Endothelial cell of umbilical vein (primary cell): ENCODE results near the gene CXADR. TPM values are rescaled to one million over a fixed set of nuclear protein-coding genes. Genes with fewer than 3 reads are reported as not detected.

Experiments used
- BruUV-seq: library from RNA; stranded (reverse); fragments of 400-500 nt; replicated peaks from 2 replicates; lab custom pipeline; 2021; lab: Mats Ljungman, UMichigan
- CTCF ChIA-PET: fragments of 300-600, 350-600 bp; sonication (Branson Sonifier 250); formaldehyde crosslinking; loops from one replicate; lab custom pipeline; 2021; ENCODE audit warnings: antibody characterized with exemption, inconsistent platforms; lab: Charles Lee
- POLR2A ChIA-PET: fragments of 300-600, 350-600 bp; sonication (Branson Sonifier 250); formaldehyde crosslinking; loops from one replicate; lab custom pipeline; 2021; ENCODE audit warnings: antibody characterized with exemption, inconsistent platforms; lab: Charles Lee
- DNase-seq: peaks from one replicate; pipeline ENCODE4 v3.0.0-alpha.2; 2011; ENCODE audit warnings: low read depth, low spot score
- FAIRE-seq: peaks from 2 replicates; lab custom pipeline; 2011; peaks lifted over from hg19 to GRCh38; lab: Jason Lieb, UNC
- H2AFZ ChIP-seq: 2 replicates; pipeline ENCODE4 v1.6.0; 2012; ENCODE audit warnings: low read depth, low read length, control low read depth, inconsistent platforms
- H3K27ac ChIP-seq: 2 replicates; pipeline ENCODE4 v1.5.1; 2011; ENCODE audit warnings: low read depth, mild to moderate bottlenecking, control low read depth, low read length, moderate library complexity; ENCODE audit not compliant: insufficient read depth
- H3K27me3 ChIP-seq, 2 experiments: 2 replicates each; pipeline versions ENCODE4 v1.6.0 to v1.6.1; 2011; ENCODE audit warnings: low read length in 2 of 2, mixed read lengths in 1 of 2; ENCODE audit not compliant: control insufficient read depth in 2 of 2, insufficient read depth in 2 of 2
- H3K36me3 ChIP-seq, 2 experiments: 2 replicates in 1 of 2; 3 replicates in 1 of 2; pipeline ENCODE4 v1.5.1; 2011; ENCODE audit warnings: low read length in 2 of 2, mild to moderate bottlenecking in 1 of 2, moderate library complexity in 1 of 2; ENCODE audit not compliant: control insufficient read depth in 2 of 2, insufficient read depth in 2 of 2; ENCODE audit errors: extremely low read depth in 1 of 2
- H3K4me1 ChIP-seq: 3 replicates; pipeline ENCODE4 v1.5.1; 2011; ENCODE audit warnings: mild to moderate bottlenecking, low read length; ENCODE audit not compliant: control insufficient read depth, insufficient read depth; ENCODE audit errors: extremely low read depth
- H3K4me2 ChIP-seq: 2 replicates; pipeline ENCODE4 v1.6.1; 2011; ENCODE audit warnings: low read length, control low read depth, mixed read lengths; ENCODE audit not compliant: insufficient read depth
- H3K4me3 ChIP-seq, 3 experiments: fragments of 200-600 bp in 1 of 3; sonication (generic), shearing (Covaris generic) in 1 of 3; replicated peaks in 1 of 3; 2 replicates each; pipeline ENCODE4 v1.5.1; 2011 to 2016; ENCODE audit warnings: control low read depth in 3 of 3, low read length in 3 of 3, mild to moderate bottlenecking in 2 of 3, inconsistent platforms in 1 of 3, low read depth in 1 of 3, moderate library complexity in 1 of 3; ENCODE audit not compliant: insufficient read depth in 1 of 3
- H3K79me2 ChIP-seq: 2 replicates; pipeline ENCODE4 v1.6.0; 2012; ENCODE audit warnings: low read length, inconsistent platforms; ENCODE audit not compliant: control insufficient read depth, insufficient read depth
- H3K9ac ChIP-seq: replicated peaks from 2 replicates; pipeline ENCODE3; 2011; ENCODE audit warnings: low read length, control low read depth; ENCODE audit not compliant: insufficient read depth; ENCODE audit errors: extremely low read depth
- H3K9me1 ChIP-seq: replicated peaks from 3 replicates; pipeline ENCODE4 v1.6.0; 2011; ENCODE audit warnings: mild to moderate bottlenecking, low read length; ENCODE audit not compliant: control insufficient read depth, insufficient read depth; ENCODE audit errors: extremely low read depth
- H3K9me3 ChIP-seq: replicated peaks from 2 replicates; pipeline ENCODE4 v1.5.1; 2012; ENCODE audit warnings: low read length, inconsistent platforms; ENCODE audit not compliant: control insufficient read depth, insufficient read depth
- H4K20me1 ChIP-seq: replicated peaks from 2 replicates; pipeline ENCODE3; 2011; ENCODE audit warnings: mild to moderate bottlenecking, low read length; ENCODE audit not compliant: control insufficient read depth, insufficient read depth; ENCODE audit errors: extremely low read depth
- EZH2 ChIP-seq: IDR thresholded peaks from 2 replicates; pipeline ENCODE4 v1.6.1; 2012; ENCODE audit warnings: borderline replicate concordance, low read depth, mild to moderate bottlenecking, moderate library complexity, low read length, inconsistent platforms; ENCODE audit not compliant: severe bottlenecking
- FOS ChIP-seq: IDR thresholded peaks from 2 replicates; pipeline ENCODE4 v1.6.1; 2011; ENCODE audit warnings: mild to moderate bottlenecking, low read length, moderate library complexity, borderline replicate concordance; ENCODE audit not compliant: insufficient read depth
- GATA2 ChIP-seq: IDR thresholded peaks from 2 replicates; pipeline ENCODE4 v1.7.0; 2011; ENCODE audit warnings: low read depth, mild to moderate bottlenecking, moderate library complexity, mixed read lengths, low read length; ENCODE audit not compliant: insufficient read length, insufficient read depth
- JUN ChIP-seq: IDR thresholded peaks from 2 replicates; pipeline ENCODE4 v1.6.1; 2011; ENCODE audit warnings: borderline replicate concordance, low read depth; ENCODE audit not compliant: insufficient read length, insufficient read depth
- MYC ChIP-seq: IDR thresholded peaks from one replicate; pipeline ENCODE4 v1.6.1; 2011; ENCODE audit warnings: mild to moderate bottlenecking, low read depth, low read length
- POLR2A ChIP-seq: IDR thresholded peaks from 2 replicates; pipeline ENCODE4 v1.6.1; 2012; ENCODE audit warnings: low read depth, mild to moderate bottlenecking, control low read depth, low read length
- POLR2AphosphoS5 ChIP-seq: IDR thresholded peaks from 2 replicates; pipeline ENCODE4 v1.6.1; 2012; ENCODE audit warnings: low read depth, mild to moderate bottlenecking, control low read depth, low read length, moderate library complexity; ENCODE audit not compliant: insufficient read depth
- dilution Hi-C: fragments of 300-500 bp; cut with MboI; formaldehyde crosslinking; loops from one replicate; pipeline ENCODE4 v1.15.0; 2019; ENCODE audit warnings: low sequenced_read_pairs; ENCODE audit not compliant: extremely low pct_ligation_motif_present
- intact Hi-C: fragments of 100-400 bp; cut with micrococcal nuclease; formaldehyde crosslinking; loops from one replicate; pipeline ENCODE4 v1.10.0; 2022
- polyA plus RNA-seq, 4 experiments: library from polyadenylated mRNA; depleted of rRNA in 3 of 4; stranded (reverse) in 3 of 4; unstranded in 1 of 4; fragments of >200 nt; gene quantifications; 2 replicates each; pipeline versions ENCODE4 v1.2.1 to v1.2.3, GENCODE V29; 2011 to 2012; ENCODE audit warnings: missing spikeins in 1 of 4
- total RNA-seq: library from RNA; stranded (reverse); gene quantifications from 2 replicates; pipeline ENCODE4 v1.2.3, GENCODE V29; 2021
- TF ChIP-seq, protein P1 (sequence below), 2 donors: IDR thresholded peaks; 1 replicate in 1 of 2; 2 replicates in 1 of 2; pipeline ENCODE4 v1.5.1; 2011; ENCODE audit warnings: low read length in 2 of 2, mild to moderate bottlenecking in 2 of 2, moderate library complexity in 2 of 2, control low read depth in 1 of 2, inconsistent platforms in 1 of 2, low read depth in 1 of 2; ENCODE audit not compliant: insufficient read depth in 1 of 2; ENCODE audit errors: extremely low read depth in 1 of 2
- TF ChIP-seq, protein P2 (sequence below): IDR thresholded peaks from 2 replicates; pipeline ENCODE4 v1.6.1; 2011; ENCODE audit not compliant: insufficient read depth, insufficient read length

Gene CXADR
- total and polyA plus RNA-seq, 2 donors (not counting 3 experiments of a cell fraction or from before 2014, with no cell fraction given) = 3.2 to 12.2 TPM

DNA sequence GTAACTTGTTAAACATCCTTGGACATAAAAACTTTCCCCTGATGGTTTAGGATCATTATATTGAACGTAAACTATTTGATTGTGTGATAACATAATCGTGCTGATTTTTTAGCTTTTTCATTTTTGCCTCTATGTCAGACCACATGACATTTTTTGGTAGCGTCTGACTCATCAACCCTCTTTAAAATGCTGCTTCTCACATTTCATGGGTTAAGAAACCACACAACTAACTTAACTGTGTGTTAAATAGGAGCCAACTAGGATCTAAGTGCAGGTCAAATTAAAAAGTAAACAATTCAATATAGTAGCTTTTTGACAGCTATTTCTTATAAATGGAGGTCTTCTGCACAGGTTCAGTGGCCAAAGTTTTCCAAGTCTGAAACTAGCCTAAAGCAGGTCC, 90.0 kb downstream of the CXADR start:
- ChIA-PET POLR2A (interaction anchor here (1.4 kb wide), 1 partner anchor 8 kb away, joined by 6 read pairs; no protein-coding TSS in a partner anchor), CTCF (interaction anchor here (1.2 kb wide), 1 partner anchor 11 kb away, joined by 4 read pairs; no protein-coding TSS in a partner anchor)
- no peak overlapping the region for H3K27ac ChIP-seq
- dilution Hi-C loops (no loop called here), intact Hi-C loops (no loop called here)
- no peak for FAIRE-seq
- no peaks in the 10 kb centered on the region for H3K9me3 ChIP-seq
- no peaks in the 10 kb centered on the region for H3K4me1 ChIP-seq
- H3K4me3 ChIP-seq = no peak overlapping the region
- H3K27me3 ChIP-seq = no peaks in the 10 kb centered on the region
- H3K36me3 ChIP-seq = peaks cover 9 to 31% of the 10 kb centered on the region in 2 experiments
- no peak overlapping the region for H3K4me2 ChIP-seq
- H2AFZ ChIP-seq = no peak overlapping the region
- TF ChIP-seq, protein P1, sequence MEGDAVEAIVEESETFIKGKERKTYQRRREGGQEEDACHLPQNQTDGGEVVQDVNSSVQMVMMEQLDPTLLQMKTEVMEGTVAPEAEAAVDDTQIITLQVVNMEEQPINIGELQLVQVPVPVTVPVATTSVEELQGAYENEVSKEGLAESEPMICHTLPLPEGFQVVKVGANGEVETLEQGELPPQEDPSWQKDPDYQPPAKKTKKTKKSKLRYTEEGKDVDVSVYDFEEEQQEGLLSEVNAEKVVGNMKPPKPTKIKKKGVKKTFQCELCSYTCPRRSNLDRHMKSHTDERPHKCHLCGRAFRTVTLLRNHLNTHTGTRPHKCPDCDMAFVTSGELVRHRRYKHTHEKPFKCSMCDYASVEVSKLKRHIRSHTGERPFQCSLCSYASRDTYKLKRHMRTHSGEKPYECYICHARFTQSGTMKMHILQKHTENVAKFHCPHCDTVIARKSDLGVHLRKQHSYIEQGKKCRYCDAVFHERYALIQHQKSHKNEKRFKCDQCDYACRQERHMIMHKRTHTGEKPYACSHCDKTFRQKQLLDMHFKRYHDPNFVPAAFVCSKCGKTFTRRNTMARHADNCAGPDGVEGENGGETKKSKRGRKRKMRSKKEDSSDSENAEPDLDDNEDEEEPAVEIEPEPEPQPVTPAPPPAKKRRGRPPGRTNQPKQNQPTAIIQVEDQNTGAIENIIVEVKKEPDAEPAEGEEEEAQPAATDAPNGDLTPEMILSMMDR (IDR thresholded peaks at IDR 0.05; ENCODE audit: extremely low read depth in 1 of 2, insufficient read depth in 1 of 2, low read depth in 1 of 2, low read length in 2 of 2) = no peak
- no peak for TF ChIP-seq POLR2AphosphoS5
- no peak for TF ChIP-seq POLR2A
- no peak for TF ChIP-seq FOS
- TF ChIP-seq JUN = no peak
- TF ChIP-seq, protein P2, sequence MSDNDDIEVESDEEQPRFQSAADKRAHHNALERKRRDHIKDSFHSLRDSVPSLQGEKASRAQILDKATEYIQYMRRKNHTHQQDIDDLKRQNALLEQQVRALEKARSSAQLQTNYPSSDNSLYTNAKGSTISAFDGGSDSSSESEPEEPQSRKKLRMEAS = no peak
- TF ChIP-seq MYC = no peak
- no peak for TF ChIP-seq EZH2
- TF ChIP-seq GATA2 = no peak
- DNase-seq = no peak
- peaks cover 3% of the 10 kb centered on the region for H4K20me1 ChIP-seq
- no TSS peak for BruUV-seq
- H3K9me1 ChIP-seq = no peaks in the 10 kb centered on the region
- H3K9ac ChIP-seq = no peak overlapping the region
- peaks cover 48% of the 10 kb centered on the region for H3K79me2 ChIP-seq
